HFF-Myc (cell line): ENCODE data around the gene CTDSP2.
"Not testable (repeated sequence)": the region's sequence is repeated elsewhere in the genome, so short reads cannot be mapped to it uniquely, and the experiment has no call there.

ENCODE experiments used
- DNase-seq: peaks from one replicate; pipeline ENCODE4 v3.0.0-alpha.2; 2011; ENCODE audit warnings: low read depth; ENCODE audit errors: extremely low read depth
- H3K4me3 ChIP-seq: replicated peaks from 2 replicates; pipeline ENCODE4 v1.5.1; 2011; ENCODE audit warnings: low read depth, mild to moderate bottlenecking, control low read depth, low read length
- CTCF ChIP-seq: IDR thresholded peaks from 2 replicates; pipeline ENCODE4 v1.5.1; 2012; ENCODE audit warnings: mild to moderate bottlenecking, low read depth, low read length, control low read depth; ENCODE audit errors: missing control alignments

CTDSP2 gene

GRCh38 chr12:57881475-57881874 lies 34.9 kb upstream of the CTDSP2 start:
- TF ChIP-seq CTCF: no peak
- no peak overlapping the region for H3K4me3 ChIP-seq
- no peak for DNase-seq

- DNase-seq, H3K4me3 ChIP-seq: not testable (repeated sequence)
Measured at GRCh38 chr12:57881035-57881434, 34.5 kb upstream of the CTDSP2 start.

GRCh38 chr12:57877876-57878275 lies 31.3 kb upstream of the CTDSP2 start:
- no peak for DNase-seq
- no peak overlapping the region for H3K4me3 ChIP-seq
- no peak for TF ChIP-seq CTCF

- TF ChIP-seq CTCF: no peak
- DNase-seq: no peak
- no peak overlapping the region for H3K4me3 ChIP-seq
Measured at GRCh38 chr12:57875753-57876547, 29.4 kb upstream of the CTDSP2 start.

GRCh38 chr12:57874166-57875108 lies 27.9 kb upstream of the CTDSP2 start:
- H3K4me3 ChIP-seq: no peak overlapping the region
- no peak for TF ChIP-seq CTCF
- no peak for DNase-seq

GRCh38 chr12:57872362-57872761 lies 25.8 kb upstream of the CTDSP2 start:
- no peak for TF ChIP-seq CTCF
- no peak overlapping the region for H3K4me3 ChIP-seq
- DNase-seq: no peak

GRCh38 chr12:57869927-57870318 lies 23.4 kb upstream of the CTDSP2 start:
- TF ChIP-seq CTCF: no peak
- no peak for DNase-seq
- H3K4me3 ChIP-seq: no peak overlapping the region
